ENCODE results near the gene ACP2. TPM values are rescaled to one million over a fixed set of nuclear protein-coding genes. Genes with fewer than 3 reads are reported as not detected.

ACP2 gene
- total RNA-seq, 1 experiment from 2014 or later = 18.7 TPM

DNA sequence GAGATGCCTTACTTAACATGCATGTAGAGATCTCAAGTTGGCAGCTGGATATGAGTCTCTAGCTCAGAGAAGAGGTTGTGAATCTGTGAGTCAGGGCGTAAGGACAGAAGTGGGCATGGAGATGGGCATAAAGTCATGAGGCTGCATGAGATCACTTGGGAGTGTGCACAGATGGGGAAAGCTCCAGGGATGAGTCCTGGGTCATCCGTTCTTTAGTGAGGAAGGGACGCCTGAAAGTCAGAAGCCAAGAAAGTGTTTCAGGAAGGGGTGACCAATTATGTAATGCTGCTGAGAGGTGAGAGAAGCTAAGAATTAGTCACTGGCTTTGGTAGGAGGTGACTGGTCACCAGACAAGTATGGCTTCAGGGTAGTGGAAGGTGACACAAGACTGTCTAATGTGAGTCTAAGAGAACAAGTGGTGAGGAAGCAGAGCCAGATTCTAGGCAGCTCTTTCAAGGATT lies 6.7 kb downstream of the ACP2 start (continued):
- TF ChIP-seq ZNF281 (CRISPR knock-in tag; IDR thresholded peaks at IDR 0.05) (no peak), FOXP4 (CRISPR knock-in tag; IDR thresholded peaks at IDR 0.05) (no peak)

DNA sequence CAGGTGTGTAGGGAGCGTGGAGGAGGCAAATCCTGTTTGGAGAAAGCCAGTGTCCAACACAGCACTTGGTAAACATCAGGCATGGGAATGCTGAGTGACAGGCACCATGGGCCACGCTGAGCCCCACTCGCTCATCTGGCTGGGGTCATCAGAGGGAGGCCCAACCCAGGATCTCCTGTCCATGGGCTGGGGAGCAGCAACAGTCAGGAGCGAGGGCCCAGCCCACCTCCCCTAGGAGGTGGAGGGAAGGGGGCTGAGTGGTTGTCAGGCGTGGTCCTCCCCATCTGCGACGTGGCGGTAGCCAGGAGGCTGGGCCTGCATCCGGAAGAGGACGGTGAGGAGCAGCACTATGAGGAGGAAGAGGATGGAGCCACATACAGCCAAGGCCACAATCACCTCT lies 8.8 kb downstream of the ACP2 start:
- H3K4me3 Mint-ChIP-seq = no peak overlapping the region
- H3K4me1 Mint-ChIP-seq = peaks cover 3% of the 10 kb centered on the region; the same call in 1 of the 2 replicates
- H3K9me3 Mint-ChIP-seq = no peaks in the 10 kb centered on the region
- H3K36me3 Mint-ChIP-seq = peaks cover 61% of the 10 kb centered on the region
- DNase-seq (ENCODE audit: low spot score) (no peak), ATAC-seq (no peak)
- H3K27ac Mint-ChIP-seq = no peak overlapping the region
- POLR2A ChIA-PET = interaction anchor here (0.7 kb wide), 1 partner anchor 9 kb away, joined by 3 read pairs; the partner anchor contains the start of gene ACP2
- CTCF ChIA-PET = no interaction called here
- H3K27me3 Mint-ChIP-seq (ENCODE audit: low read depth) = no peaks in the 10 kb centered on the region
- no peak for TF ChIP-seq ESRRA (CRISPR knock-in tag; IDR thresholded peaks at IDR 0.05; ENCODE audit: borderline replicate concordance)
- no peak for TF ChIP-seq TCF7 (CRISPR knock-in tag; IDR thresholded peaks at IDR 0.05; ENCODE audit: low read depth)
- TF ChIP-seq CREB1 (CRISPR knock-in tag; IDR thresholded peaks at IDR 0.05) = no peak
- no peak for TF ChIP-seq CTCF (IDR thresholded peaks at IDR 0.05)
- TF ChIP-seq ZNF416 (CRISPR knock-in tag; IDR thresholded peaks at IDR 0.05) = no peak
- no peak for TF ChIP-seq CREM (CRISPR knock-in tag; IDR thresholded peaks at IDR 0.05)
- TF ChIP-seq MYBL2 (CRISPR knock-in tag; IDR thresholded peaks at IDR 0.05) = no peak
- TF ChIP-seq, protein P1, sequence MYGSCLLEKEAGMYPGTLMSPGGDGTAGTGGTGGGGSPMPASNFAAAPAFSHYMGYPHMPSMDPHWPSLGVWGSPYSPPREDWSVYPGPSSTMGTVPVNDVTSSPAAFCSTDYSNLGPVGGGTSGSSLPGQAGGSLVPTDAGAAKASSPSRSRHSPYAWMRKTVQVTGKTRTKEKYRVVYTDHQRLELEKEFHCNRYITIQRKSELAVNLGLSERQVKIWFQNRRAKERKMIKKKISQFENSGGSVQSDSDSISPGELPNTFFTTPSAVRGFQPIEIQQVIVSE (CRISPR knock-in tag; IDR thresholded peaks at IDR 0.05; ENCODE audit: borderline replicate concordance) = no peak
- TF ChIP-seq ZNF423 (CRISPR knock-in tag; IDR thresholded peaks at IDR 0.05) = no peak
- TF ChIP-seq, protein P2, sequence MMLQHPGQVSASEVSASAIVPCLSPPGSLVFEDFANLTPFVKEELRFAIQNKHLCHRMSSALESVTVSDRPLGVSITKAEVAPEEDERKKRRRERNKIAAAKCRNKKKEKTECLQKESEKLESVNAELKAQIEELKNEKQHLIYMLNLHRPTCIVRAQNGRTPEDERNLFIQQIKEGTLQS (CRISPR knock-in tag; conservative IDR thresholded peaks at IDR 0.05) = no peak
- TF ChIP-seq E2F4 (CRISPR knock-in tag; IDR thresholded peaks at IDR 0.05; ENCODE audit: borderline replicate concordance, low read depth) = no peak
- no peak for TF ChIP-seq RORB (CRISPR knock-in tag; IDR thresholded peaks at IDR 0.05)
- no peak for TF ChIP-seq FOXJ3 (CRISPR knock-in tag; IDR thresholded peaks at IDR 0.05; ENCODE audit: borderline replicate concordance)
- TF ChIP-seq EMX1 (CRISPR knock-in tag; IDR thresholded peaks at IDR 0.05) = no peak
